Esophagus squamous epithelium (tissue), 4 donors: Measurements from ENCODE around the gene VIPR1.
"Not testable (repeated sequence)": the region's sequence is repeated elsewhere in the genome, so short reads cannot be mapped to it uniquely, and the experiment has no call there.

Source experiments
- POLR2A ChIP-seq, 4 donors: fragments of 450-650 bp; IDR thresholded peaks; one replicate each; pipeline ENCODE4 v1.6.1; 2017; ENCODE audit warnings: antibody characterized with exemption in 4 of 4, mild to moderate bottlenecking in 4 of 4, moderate library complexity in 3 of 4
- TF ChIP-seq, protein P1 (sequence below), 6 experiments: fragments of 450-650 bp in 4 of 6; fragments of 200-600 bp in 2 of 6; sonication (generic) in 2 of 6; IDR thresholded peaks; one replicate each; pipeline ENCODE4 v1.5.1; 2016 to 2019; ENCODE audit warnings: antibody characterized with exemption in 6 of 6, mild to moderate bottlenecking in 4 of 6, moderate library complexity in 4 of 6

DNA sequence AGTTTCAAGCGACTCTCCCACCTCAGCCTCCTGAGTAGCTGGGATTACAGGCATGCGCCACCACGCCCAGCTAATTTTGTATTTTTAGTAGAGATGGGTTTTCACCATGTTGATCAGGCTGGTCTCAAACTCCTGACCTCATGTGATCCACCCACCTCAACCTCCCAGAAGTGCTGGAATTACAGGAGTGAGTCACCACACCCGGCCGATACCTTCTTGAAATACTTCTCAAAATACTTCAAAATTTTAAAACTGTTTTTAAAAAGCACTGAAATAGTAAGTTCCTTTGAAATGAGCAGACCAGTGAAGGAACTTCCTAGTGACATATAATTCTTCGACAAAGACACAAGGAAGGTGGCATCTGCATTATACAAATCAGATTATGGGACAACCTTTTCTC is 54.4 kb downstream of the VIPR1 start:
- TF ChIP-seq, protein P1, sequence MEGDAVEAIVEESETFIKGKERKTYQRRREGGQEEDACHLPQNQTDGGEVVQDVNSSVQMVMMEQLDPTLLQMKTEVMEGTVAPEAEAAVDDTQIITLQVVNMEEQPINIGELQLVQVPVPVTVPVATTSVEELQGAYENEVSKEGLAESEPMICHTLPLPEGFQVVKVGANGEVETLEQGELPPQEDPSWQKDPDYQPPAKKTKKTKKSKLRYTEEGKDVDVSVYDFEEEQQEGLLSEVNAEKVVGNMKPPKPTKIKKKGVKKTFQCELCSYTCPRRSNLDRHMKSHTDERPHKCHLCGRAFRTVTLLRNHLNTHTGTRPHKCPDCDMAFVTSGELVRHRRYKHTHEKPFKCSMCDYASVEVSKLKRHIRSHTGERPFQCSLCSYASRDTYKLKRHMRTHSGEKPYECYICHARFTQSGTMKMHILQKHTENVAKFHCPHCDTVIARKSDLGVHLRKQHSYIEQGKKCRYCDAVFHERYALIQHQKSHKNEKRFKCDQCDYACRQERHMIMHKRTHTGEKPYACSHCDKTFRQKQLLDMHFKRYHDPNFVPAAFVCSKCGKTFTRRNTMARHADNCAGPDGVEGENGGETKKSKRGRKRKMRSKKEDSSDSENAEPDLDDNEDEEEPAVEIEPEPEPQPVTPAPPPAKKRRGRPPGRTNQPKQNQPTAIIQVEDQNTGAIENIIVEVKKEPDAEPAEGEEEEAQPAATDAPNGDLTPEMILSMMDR (IDR thresholded peaks at IDR 0.05): not testable (repeated sequence)
- not testable (repeated sequence) for TF ChIP-seq POLR2A (IDR thresholded peaks at IDR 0.05)
